WTC11 (cell line): ENCODE results near the gene CACNA1D.

Experiments
- ATF1 ChIP-seq: sonication (generic); formaldehyde crosslinking; IDR thresholded peaks from 2 replicates; pipeline ENCODE4 v1.8.1; 2023; ENCODE audit warnings: mild to moderate bottlenecking, moderate library complexity, missing genetic modification reagents
- CTCF ChIP-seq: fragments of 200-600 bp; IDR thresholded peaks from 2 replicates; pipeline ENCODE4 v1.8.0; 2022; ENCODE audit warnings: antibody characterized with exemption
- MYBL2 ChIP-seq: sonication (generic); formaldehyde crosslinking; IDR thresholded peaks from 2 replicates; pipeline ENCODE4 v1.8.1; 2023; ENCODE audit warnings: mild to moderate bottlenecking, moderate library complexity, missing genetic modification reagents
- NFE2L1 ChIP-seq: sonication (generic); formaldehyde crosslinking; IDR thresholded peaks from 2 replicates; pipeline ENCODE4 v1.8.1; 2023; ENCODE audit warnings: missing genetic modification reagents
- NR3C1 ChIP-seq: sonication (generic); formaldehyde crosslinking; conservative IDR thresholded peaks from 2 replicates; pipeline ENCODE4 v1.8.1; 2023; ENCODE audit warnings: low read depth, mild to moderate bottlenecking, missing genetic modification reagents
- PRRX2 ChIP-seq: fragments of 250-450 bp; sonication (Bioruptor Pico); IDR thresholded peaks from 2 replicates; pipeline ENCODE4 v1.8.0; 2021; ENCODE audit warnings: mild to moderate bottlenecking
- SMAD3 ChIP-seq: sonication (generic); formaldehyde crosslinking; IDR thresholded peaks from 2 replicates; pipeline ENCODE4 v1.8.0; 2022; ENCODE audit warnings: missing genetic modification reagents, mild to moderate bottlenecking, borderline replicate concordance
- ZBTB21 ChIP-seq: sonication (generic); formaldehyde crosslinking; IDR thresholded peaks from 2 replicates; pipeline ENCODE4 v1.8.1; 2023; ENCODE audit warnings: mild to moderate bottlenecking, missing genetic modification reagents, borderline replicate concordance
- ZNF512 ChIP-seq: sonication (generic); formaldehyde crosslinking; IDR thresholded peaks from 2 replicates; pipeline ENCODE4 v1.8.1; 2022; ENCODE audit warnings: missing genetic modification reagents, borderline replicate concordance
- TF ChIP-seq, protein P1 (sequence below): sonication (generic); formaldehyde crosslinking; IDR thresholded peaks from 2 replicates; pipeline ENCODE4 v1.8.1; 2022; ENCODE audit warnings: mild to moderate bottlenecking, missing genetic modification reagents, moderate library complexity, borderline replicate concordance

DNA sequence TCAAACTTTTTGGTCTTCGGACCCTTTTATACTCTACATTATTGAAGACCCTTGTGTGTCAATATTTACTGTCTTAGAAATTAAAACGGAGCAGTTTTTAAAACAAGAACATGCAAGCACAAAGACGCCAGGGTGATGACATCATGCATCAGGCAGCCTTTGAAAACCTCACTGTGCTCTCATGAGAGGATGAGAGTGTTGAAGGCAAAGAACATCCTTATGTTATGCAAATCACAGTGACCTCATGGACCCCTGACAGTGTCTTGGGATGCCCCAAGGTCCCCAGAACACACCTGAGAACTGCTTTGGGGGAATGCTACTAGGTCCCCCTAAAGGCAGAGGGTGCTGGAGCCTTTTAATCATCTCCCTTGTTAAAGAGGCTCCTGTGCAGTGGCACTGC, 300.2 kb downstream of the CACNA1D start:
- TF ChIP-seq ZBTB21 (no peak), NFE2L1 (CRISPR knock-in tag) (no peak), CTCF (no peak), SMAD3 (no peak), ATF1 (CRISPR knock-in tag) (no peak), PRRX2 (no peak), NR3C1 (CRISPR knock-in tag) (no peak), ZNF512 (CRISPR knock-in tag) (no peak), MYBL2 (CRISPR knock-in tag) (no peak)
- TF ChIP-seq, protein P1, sequence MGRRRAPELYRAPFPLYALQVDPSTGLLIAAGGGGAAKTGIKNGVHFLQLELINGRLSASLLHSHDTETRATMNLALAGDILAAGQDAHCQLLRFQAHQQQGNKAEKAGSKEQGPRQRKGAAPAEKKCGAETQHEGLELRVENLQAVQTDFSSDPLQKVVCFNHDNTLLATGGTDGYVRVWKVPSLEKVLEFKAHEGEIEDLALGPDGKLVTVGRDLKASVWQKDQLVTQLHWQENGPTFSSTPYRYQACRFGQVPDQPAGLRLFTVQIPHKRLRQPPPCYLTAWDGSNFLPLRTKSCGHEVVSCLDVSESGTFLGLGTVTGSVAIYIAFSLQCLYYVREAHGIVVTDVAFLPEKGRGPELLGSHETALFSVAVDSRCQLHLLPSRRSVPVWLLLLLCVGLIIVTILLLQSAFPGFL (CRISPR knock-in tag) = no peak
